Mammary epithelial cell (primary cell): ENCODE results near the gene SH3BGR.

Experiments
- CTCF ChIP-seq, 2 donors: IDR thresholded peaks in 1 of 2; conservative IDR thresholded peaks in 1 of 2; 2 replicates each; pipeline ENCODE4 v1.5.1; 2011 to 2012; ENCODE audit warnings: inconsistent platforms in 2 of 2, low read length in 2 of 2, mild to moderate bottlenecking in 2 of 2, control low read depth in 1 of 2, low read depth in 1 of 2; ENCODE audit not compliant: insufficient read depth in 1 of 2; ENCODE audit errors: extremely low read depth in 1 of 2
- EZH2 ChIP-seq: IDR thresholded peaks from 2 replicates; pipeline ENCODE4 v1.6.1; 2012; ENCODE audit warnings: low read length, inconsistent platforms, borderline replicate concordance

- TF ChIP-seq CTCF (conservative IDR thresholded peaks at IDR 0.05 in 1 of 2, IDR thresholded peaks at IDR 0.05 in 1 of 2; ENCODE audit: extremely low read depth in 1 of 2, insufficient read depth in 1 of 2, low read depth in 1 of 2, low read length in 2 of 2) (no peak), EZH2 (no peak)
Observed at GRCh38 chr21:39503123-39503762, 51.5 kb downstream of the SH3BGR start.
